Naive thymus-derived CD8-positive, alpha-beta T cell (primary cell): ENCODE measurements around the gene CALM3. TPM values are rescaled to one million over a fixed set of nuclear protein-coding genes. Genes with fewer than 3 reads are reported as not detected.

Experiments used
- polyA plus RNA-seq, 3 donors: library from polyadenylated mRNA; unstranded; fragments of 300-500 nt; fragmentation: Illumina TruSeq; gene quantifications; one replicate each; pipeline ENCODE4 v1.2.3, GENCODE V29; 2021
- total RNA-seq, 8 experiments: library from RNA in 2 of 8; stranded (reverse) in 2 of 8; gene quantifications; one replicate each; pipeline ENCODE4 v1.2.3 and lab custom pipeline; 2021 to 2026

Gene CALM3
- total and polyA plus RNA-seq, 5 experiments from 2014 or later = 185 to 221 (median 190) TPM

Other genes starting within 250 kb of the CALM3 start
- gene CCDC8, start 187.8 kb upstream of the CALM3 start, total RNA-seq = not detected
- gene CCDC8, start 187.8 kb upstream of the CALM3 start, polyA plus RNA-seq = not detected
- not detected for gene PNMA8C, start 172.4 kb upstream of the CALM3 start, total RNA-seq
- not detected for gene PNMA8C, start 172.4 kb upstream of the CALM3 start, polyA plus RNA-seq
- gene PNMA8A, start 129.8 kb upstream of the CALM3 start, total RNA-seq = 1 to 10 TPM; 3.0 to 3.5 TPM
- gene PNMA8A, start 129.8 kb upstream of the CALM3 start, polyA plus RNA-seq = not detected
- 1 to 10 TPM; 1.2 to 1.6 TPM for gene PNMA8B, start 105.5 kb upstream of the CALM3 start, total RNA-seq
- under 1 TPM in 2 of 3 donors, not detected in 1; 0.20 to 0.91 TPM for gene PNMA8B, start 105.5 kb upstream of the CALM3 start, polyA plus RNA-seq
- under 1 TPM in 1 of 2 experiments, not detected in 1; 0.25 TPM for gene PTGIR, start 23.8 kb downstream of the CALM3 start, total RNA-seq
- gene PTGIR, start 23.8 kb downstream of the CALM3 start, polyA plus RNA-seq = 1 to 10 TPM in 1 of 3 donors, under 1 TPM in 2; 0.12 to 2.8 (median 0.55) TPM
- gene GNG8, start 34.9 kb downstream of the CALM3 start, total RNA-seq = not detected
- gene GNG8, start 34.9 kb downstream of the CALM3 start, polyA plus RNA-seq = not detected
- under 1 TPM in 1 of 2 experiments, not detected in 1; 0.13 TPM for gene DACT3, start 59.9 kb downstream of the CALM3 start, total RNA-seq
- under 1 TPM in 1 of 3 donors, not detected in 2; 0.13 TPM for gene DACT3, start 59.9 kb downstream of the CALM3 start, polyA plus RNA-seq
- gene PRKD2, start 115.8 kb downstream of the CALM3 start, total RNA-seq = 100 to 1,000 TPM in 1 of 2 experiments, 10 to 100 TPM in 1; 92.6 to 102 TPM
- 10 to 100 TPM; 28.6 to 79.7 (median 37.1) TPM for gene PRKD2, start 115.8 kb downstream of the CALM3 start, polyA plus RNA-seq
- 10 to 100 TPM; 22.8 to 23.8 TPM for gene FKRP, start 144.7 kb downstream of the CALM3 start, total RNA-seq
- gene FKRP, start 144.7 kb downstream of the CALM3 start, polyA plus RNA-seq = 1 to 10 TPM; 2.6 to 8.7 (median 4.8) TPM
- 10 to 100 TPM; 78.6 to 81.9 TPM for gene STRN4, start 145.1 kb downstream of the CALM3 start, total RNA-seq
- gene STRN4, start 145.1 kb downstream of the CALM3 start, polyA plus RNA-seq = 10 to 100 TPM in 2 of 3 donors, 1 to 10 TPM in 1; 8.2 to 25.7 (median 12.0) TPM
- 1 to 10 TPM; 7.0 to 8.2 TPM for gene SLC1A5, start 187.3 kb downstream of the CALM3 start, total RNA-seq
- 1 to 10 TPM; 2.5 to 6.1 (median 4.1) TPM for gene SLC1A5, start 187.3 kb downstream of the CALM3 start, polyA plus RNA-seq
- gene AP2S1, start 249.5 kb downstream of the CALM3 start, total RNA-seq = 10 to 100 TPM; 39.3 to 40.6 TPM
- gene AP2S1, start 249.5 kb downstream of the CALM3 start, polyA plus RNA-seq = 10 to 100 TPM; 63.8 to 68.3 (median 65.2) TPM